AG09319 (cell line): Measurements from ENCODE around the gene JAZF1.
A peak's percentile ranks its signal among the peaks of the same experiment; 100 is the strongest.

Experiments used
- DNase-seq: peaks from one replicate; pipeline ENCODE4 v3.0.0-alpha.2; 2010; ENCODE audit warnings: low read depth; ENCODE audit errors: extremely low read depth
- CTCF ChIP-seq: IDR thresholded peaks from 2 replicates; pipeline ENCODE4 v1.5.1; 2011; ENCODE audit warnings: low read depth, mild to moderate bottlenecking, inconsistent platforms, low read length, moderate library complexity

JAZF1 gene

GRCh38 chr7:28107960-28108359, 72.6 kb downstream of the JAZF1 start:
- no peak for TF ChIP-seq CTCF
- DNase-seq: no peak

GRCh38 chr7:28106321-28106829, 74.2 kb downstream of the JAZF1 start:
- DNase-seq: no peak
- no peak for TF ChIP-seq CTCF

DNA sequence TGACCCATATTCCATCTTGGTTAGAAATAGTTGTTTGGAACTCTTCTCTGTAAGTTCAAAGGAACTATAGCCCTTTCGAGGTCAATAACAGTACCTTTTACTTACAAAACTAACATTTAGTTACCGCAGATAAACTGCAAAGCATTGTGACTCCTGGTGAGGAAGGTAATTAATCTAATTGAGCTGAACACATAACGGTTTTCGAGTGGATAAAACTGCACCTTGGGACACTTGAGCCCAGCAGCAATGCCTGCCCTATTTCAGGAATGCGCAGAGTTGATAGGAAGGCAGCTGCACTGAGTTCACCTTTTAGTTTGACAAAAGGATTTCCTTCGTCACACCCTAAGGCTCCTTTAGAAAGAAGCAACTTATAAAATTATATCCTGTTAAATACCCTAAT, 75.4 kb downstream of the JAZF1 start:
- no peak for DNase-seq
- no peak for TF ChIP-seq CTCF

DNA sequence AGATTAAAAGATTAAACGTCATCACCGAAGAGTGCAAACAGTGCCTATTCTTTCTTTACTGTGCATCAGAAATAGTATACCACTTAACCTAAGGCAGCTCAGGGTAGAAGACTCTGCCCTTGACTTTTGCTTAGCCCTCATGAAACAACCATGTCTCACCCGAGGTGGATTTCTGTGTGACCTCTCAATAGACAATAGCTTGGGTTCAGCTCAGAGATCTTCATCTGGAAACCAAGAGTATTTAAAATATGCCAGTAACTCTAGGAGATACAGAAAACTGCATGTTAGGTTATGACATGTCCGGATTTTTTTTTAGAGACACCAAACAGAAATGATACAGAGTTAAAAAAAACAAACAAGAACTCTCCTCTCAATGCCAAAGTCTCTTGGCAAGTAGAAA, 75.8 kb downstream of the JAZF1 start:
- DNase-seq: no peak
- TF ChIP-seq CTCF: no peak

DNA sequence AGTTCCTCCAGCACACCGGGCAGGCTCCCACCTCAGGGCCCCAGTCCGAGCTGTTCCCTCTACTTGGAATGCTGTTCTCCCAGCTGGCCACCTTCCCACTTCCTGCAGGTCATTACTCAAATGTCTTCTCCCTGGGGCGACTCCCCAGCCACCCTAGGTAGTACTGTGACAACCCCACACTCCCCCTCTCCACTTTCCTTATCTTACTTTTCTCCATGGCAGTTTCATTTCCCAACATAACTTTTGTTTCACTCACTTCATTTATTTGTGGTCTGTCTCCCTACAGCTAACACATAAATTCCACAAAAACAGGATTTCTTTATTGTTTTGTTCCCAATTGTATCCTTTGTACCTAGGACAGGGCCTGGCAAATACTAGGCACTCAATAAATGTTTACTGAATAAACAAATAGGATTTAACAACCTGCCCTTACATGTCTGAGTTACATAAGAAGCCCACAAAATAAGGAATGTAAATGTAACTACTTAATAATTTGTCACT, 76.5 kb downstream of the JAZF1 start:
- no peak for TF ChIP-seq CTCF
- no peak for DNase-seq

GRCh38 chr7:28102797-28103196, 77.8 kb downstream of the JAZF1 start:
- TF ChIP-seq CTCF: no peak
- no peak for DNase-seq

DNA sequence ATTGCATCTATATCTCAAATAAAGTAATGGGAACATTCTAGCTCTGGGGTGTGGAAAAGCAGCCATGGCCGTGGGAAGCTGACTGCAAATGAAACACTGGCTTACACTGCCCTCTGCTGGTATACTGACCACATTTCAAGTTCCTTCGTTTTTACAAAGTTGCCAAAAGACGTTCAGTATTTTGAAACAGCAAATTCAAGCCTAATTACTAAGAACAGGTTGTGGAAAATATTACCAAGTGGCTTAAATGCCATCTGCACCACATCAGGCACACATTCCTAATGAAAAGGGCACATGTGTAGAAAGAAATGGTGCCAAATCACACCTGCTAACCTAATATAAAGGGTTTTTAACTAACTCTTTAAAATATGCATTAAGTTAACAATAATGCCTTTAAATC, 83.9 kb downstream of the JAZF1 start:
- TF ChIP-seq CTCF: peak; percentile 73
- peak; percentile 38 for DNase-seq
